Neuronal stem cell (in vitro differentiated cells): ENCODE measurements around the gene PSD2.
A peak's percentile ranks its signal among the peaks of the same experiment; 100 is the strongest.

ENCODE experiments used
- DNase-seq: peaks from one replicate; pipeline ENCODE4 v3.0.0-alpha.2; 2013; ENCODE audit warnings: low spot score
- H2AFZ ChIP-seq: one replicate; pipeline ENCODE4 v1.6.1; 2013; ENCODE audit warnings: mild to moderate bottlenecking, low read length, inconsistent platforms
- H2AK5ac ChIP-seq: 2 replicates; pipeline ENCODE4 v1.6.1; 2013; ENCODE audit warnings: low read depth, mild to moderate bottlenecking, inconsistent platforms, low read length, moderate library complexity, mixed read lengths
- H2BK120ac ChIP-seq: 2 replicates; pipeline ENCODE4 v1.6.1; 2013; ENCODE audit warnings: low read depth, mild to moderate bottlenecking, inconsistent platforms, low read length, moderate library complexity, mixed read lengths
- H2BK12ac ChIP-seq: one replicate; pipeline ENCODE4 v1.6.1; 2013; ENCODE audit warnings: low read length, inconsistent platforms
- H2BK15ac ChIP-seq: 2 replicates; pipeline ENCODE4 v1.6.1; 2013; ENCODE audit warnings: mild to moderate bottlenecking, low read length, inconsistent platforms, mixed read lengths
- H2BK5ac ChIP-seq: one replicate; pipeline ENCODE4 v1.6.1; 2013; ENCODE audit warnings: inconsistent platforms, mild to moderate bottlenecking, low read length, moderate library complexity
- H3K14ac ChIP-seq: one replicate; pipeline ENCODE4 v1.6.1; 2013; ENCODE audit warnings: low read length, inconsistent platforms
- H3K18ac ChIP-seq: 2 replicates; pipeline ENCODE4 v1.6.1; 2013; ENCODE audit warnings: low read length, inconsistent platforms
- H3K23ac ChIP-seq: 2 replicates; pipeline ENCODE4 v1.6.1; 2013; ENCODE audit warnings: low read depth, mild to moderate bottlenecking, mixed read lengths, low read length, inconsistent platforms; ENCODE audit not compliant: poor library complexity
- H3K27ac ChIP-seq: replicated peaks from 3 replicates; pipeline ENCODE4 v1.5.1; 2013; ENCODE audit warnings: low read length, inconsistent platforms
- H3K27me3 ChIP-seq, 3 experiments: 2 replicates each; pipeline ENCODE4 v1.6.1; 2013; ENCODE audit warnings: low read length in 3 of 3, mild to moderate bottlenecking in 2 of 3, inconsistent platforms in 1 of 3, low read depth in 1 of 3, mixed read lengths in 1 of 3, moderate library complexity in 1 of 3; ENCODE audit not compliant: control insufficient read depth in 3 of 3, insufficient read depth in 3 of 3
- H3K36me3 ChIP-seq, 2 donors: replicated peaks in 1 of 2; 2 replicates each; pipeline ENCODE4 v1.6.1; 2013; ENCODE audit warnings: low read length in 2 of 2; ENCODE audit not compliant: control insufficient read depth in 2 of 2, insufficient read depth in 2 of 2
- H3K4ac ChIP-seq: 2 replicates; pipeline ENCODE4 v1.6.1; 2013; ENCODE audit warnings: inconsistent platforms, mild to moderate bottlenecking, low read length, moderate library complexity
- H3K4me1 ChIP-seq, 2 donors: 1 replicate in 1 of 2; 2 replicates in 1 of 2; pipeline ENCODE4 v1.6.1; 2013; ENCODE audit warnings: low read length in 2 of 2, low read depth in 1 of 2; ENCODE audit not compliant: control insufficient read depth in 2 of 2, insufficient read depth in 1 of 2
- H3K4me2 ChIP-seq: one replicate; pipeline ENCODE4 v1.6.1; 2013; ENCODE audit warnings: mild to moderate bottlenecking, low read length, inconsistent platforms; ENCODE audit not compliant: insufficient read depth, poor library complexity, severe bottlenecking
- H3K4me3 ChIP-seq, 2 donors: 2 replicates each; pipeline ENCODE4 v1.5.1; 2013; ENCODE audit warnings: low read length in 2 of 2, mild to moderate bottlenecking in 2 of 2, inconsistent platforms in 1 of 2, moderate library complexity in 1 of 2
- H3K79me1 ChIP-seq: one replicate; pipeline ENCODE4 v1.6.1; 2013; ENCODE audit warnings: low read depth, mild to moderate bottlenecking, inconsistent platforms, low read length, moderate library complexity
- H3K9ac ChIP-seq: one replicate; pipeline ENCODE4 v1.6.1; 2013; ENCODE audit warnings: mild to moderate bottlenecking, low read depth, low read length, inconsistent platforms; ENCODE audit not compliant: poor library complexity
- H3K9me3 ChIP-seq, 2 donors: replicated peaks in 1 of 2; 2 replicates each; pipeline versions ENCODE3 to v1.6.1; 2013; ENCODE audit warnings: low read length in 2 of 2, mild to moderate bottlenecking in 2 of 2, inconsistent platforms in 1 of 2, low read depth in 1 of 2, mixed read lengths in 1 of 2, moderate library complexity in 1 of 2; ENCODE audit not compliant: control insufficient read depth in 2 of 2, insufficient read depth in 1 of 2
- H4K8ac ChIP-seq: one replicate; pipeline ENCODE4 v1.6.1; 2013; ENCODE audit warnings: low read depth, mild to moderate bottlenecking, inconsistent platforms, low read length, moderate library complexity
- H4K91ac ChIP-seq: one replicate; pipeline ENCODE4 v1.6.1; 2013; ENCODE audit warnings: low read length, low read depth, mild to moderate bottlenecking, inconsistent platforms; ENCODE audit not compliant: poor library complexity
- WGBS, 2 donors: extraction: QIAGEN DNeasy Blood & Tissue Kit; methylation state at CpG; one replicate each; pipeline ENCODE4 v1.1.7; 2013; ENCODE audit warnings: missing lambda C conversion rate in 2 of 2, mixed read lengths in 1 of 2; ENCODE audit not compliant: insufficient read length in 2 of 2, insufficient replicate concordance in 1 of 2; ENCODE audit errors: extremely low coverage in 2 of 2; 5-methylcytosine and 5-hydroxymethylcytosine counted together

Gene PSD2

GRCh38 chr5:139755892-139756671 is 39.5 kb upstream of the PSD2 start:
- H3K79me1 ChIP-seq: no peaks in the 10 kb centered on the region
- peak overlapping the region; percentile 26 for H2BK15ac ChIP-seq
- H2BK120ac ChIP-seq: no peak overlapping the region
- H3K27ac ChIP-seq: no peak overlapping the region
- H3K4me3 ChIP-seq: no peak overlapping the region
- no peak overlapping the region for H3K23ac ChIP-seq
- peaks cover 5 to 67% (median 30%) of the 10 kb centered on the region in 3 experiments for H3K27me3 ChIP-seq
- H2AFZ ChIP-seq: peak overlapping the region; percentile 62
- peaks cover 18 to 32% of the 10 kb centered on the region in 2 donors for H3K4me1 ChIP-seq
- no peaks in the 10 kb centered on the region for H3K9me3 ChIP-seq
- H3K4me2 ChIP-seq: peak overlapping the region; percentile 72
- H3K36me3 ChIP-seq: no peaks in the 10 kb centered on the region
- H3K14ac ChIP-seq: no peak overlapping the region
- no CpG with 5 or more reads among the region's 52 CpGs for WGBS, 2 donors
- no peak for DNase-seq
- H3K4ac ChIP-seq: no peak overlapping the region
- H2AK5ac ChIP-seq: peak overlapping the region; percentile 89
- H4K91ac ChIP-seq: no peak overlapping the region
- no peak overlapping the region for H4K8ac ChIP-seq
- H2BK12ac ChIP-seq: no peak overlapping the region
- H3K18ac ChIP-seq: peak overlapping the region; percentile 84
- H2BK5ac ChIP-seq: no peak overlapping the region
- no peak overlapping the region for H3K9ac ChIP-seq

DNA sequence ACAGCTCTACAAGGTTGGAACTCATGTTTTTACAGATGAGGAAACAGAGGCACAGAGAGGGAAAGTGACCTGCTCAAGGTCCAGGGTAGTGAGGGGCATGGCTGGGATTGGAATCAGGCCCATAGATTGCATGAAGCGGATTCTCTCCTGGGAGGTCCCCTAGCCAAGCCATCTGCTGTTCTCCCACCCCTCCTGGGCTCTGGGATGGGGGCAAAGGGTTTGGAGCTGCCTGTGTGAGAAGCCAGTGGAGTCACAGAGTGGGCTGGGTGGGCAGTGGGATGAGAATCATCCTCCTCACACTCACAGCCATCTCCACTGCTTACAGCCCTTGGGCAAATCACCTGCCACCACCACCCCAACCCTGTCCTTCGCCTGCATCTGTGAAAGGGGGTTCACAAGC is 38.6 kb upstream of the PSD2 start:
- Histone ChIP-seq H3K4me1 (peaks cover 18 to 32% of the 10 kb centered on the region in 2 donors), H3K27me3 (peaks cover 5 to 65% (median 30%) of the 10 kb centered on the region in 3 experiments), H3K4me3 (no peak overlapping the region), H3K27ac (no peak overlapping the region), H4K91ac (no peak overlapping the region), H2AK5ac (no peak overlapping the region), H3K4ac (no peak overlapping the region), H3K14ac (no peak overlapping the region), H2BK5ac (no peak overlapping the region), H2AFZ (no peak overlapping the region), H3K36me3 (no peaks in the 10 kb centered on the region), H3K23ac (no peak overlapping the region), H3K4me2 (no peak overlapping the region), H2BK15ac (no peak overlapping the region), H3K9ac (no peak overlapping the region), H4K8ac (no peak overlapping the region), H3K18ac (no peak overlapping the region), H2BK12ac (no peak overlapping the region), H2BK120ac (no peak overlapping the region), H3K79me1 (no peaks in the 10 kb centered on the region), H3K9me3 (no peaks in the 10 kb centered on the region)
- DNase-seq: no peak
- no CpG with 5 or more reads among the region's 2 CpGs for WGBS, 2 donors

DNA sequence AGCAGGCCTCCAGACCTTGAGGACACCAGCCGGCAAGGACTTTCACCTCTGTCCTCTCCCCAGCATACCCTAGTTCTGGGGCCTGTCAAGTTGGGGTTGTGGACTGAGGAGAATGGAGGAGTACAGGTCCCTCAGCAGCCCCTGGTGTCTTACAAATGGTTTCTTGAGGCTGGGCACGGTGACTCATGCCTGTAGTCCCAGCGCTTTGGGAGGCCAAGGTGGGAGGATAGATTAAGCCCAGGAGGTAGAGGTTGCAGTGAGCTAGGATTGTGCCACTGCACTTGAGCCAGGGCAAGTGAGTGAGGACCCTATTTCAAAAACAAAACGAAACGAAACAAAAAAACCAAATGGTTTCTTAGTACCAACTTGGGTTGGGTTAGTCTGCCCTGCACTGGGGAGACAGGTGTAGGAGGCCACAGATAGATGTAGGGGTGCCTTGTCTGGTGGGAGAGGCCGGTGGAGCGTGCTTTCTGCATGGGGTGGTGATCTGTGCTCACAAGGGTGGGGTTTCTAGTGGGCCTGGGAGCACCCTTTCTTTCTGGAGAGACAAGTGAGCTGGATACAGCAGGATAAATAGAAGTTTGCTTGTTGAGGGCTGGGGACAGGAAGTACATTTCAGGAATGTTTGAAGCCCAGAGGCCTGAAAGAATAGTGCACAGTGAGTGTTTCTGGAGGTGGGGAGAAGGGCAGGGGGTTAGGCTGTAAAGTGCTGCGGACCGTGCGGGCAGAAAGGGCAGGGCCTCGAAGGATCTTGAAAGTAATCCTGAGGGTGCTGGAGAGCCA is 37.7 kb upstream of the PSD2 start:
- no peak for DNase-seq
- Histone ChIP-seq H2BK5ac (no peak overlapping the region), H3K18ac (no peak overlapping the region), H4K91ac (no peak overlapping the region), H3K9me3 (no peaks in the 10 kb centered on the region), H2BK12ac (peak overlapping the region; percentile 76), H2BK120ac (no peak overlapping the region), H2BK15ac (no peak overlapping the region), H3K4ac (no peak overlapping the region), H3K9ac (no peak overlapping the region), H3K27me3 (peaks cover 5 to 65% (median 25%) of the 10 kb centered on the region in 3 experiments), H4K8ac (no peak overlapping the region), H3K27ac (no peak overlapping the region), H3K4me1 (peaks cover 17 to 37% of the 10 kb centered on the region in 2 donors), H3K14ac (no peak overlapping the region), H2AFZ (peak overlapping the region; percentile 56), H3K79me1 (no peaks in the 10 kb centered on the region), H3K36me3 (no peaks in the 10 kb centered on the region), H3K4me2 (no peak overlapping the region), H3K4me3 (no peak overlapping the region), H3K23ac (peak overlapping the region; percentile 38), H2AK5ac (peak overlapping the region; percentile 37)
- WGBS, 2 donors: no CpG with 5 or more reads among the region's 11 CpGs

GRCh38 chr5:139758510-139759075 is 37.0 kb upstream of the PSD2 start:
- WGBS, 2 donors: no CpG with 5 or more reads among the region's 7 CpGs

More at GRCh38 chr5:139758510-139759075, 37.0 kb upstream of the PSD2 start:
- H2BK15ac ChIP-seq: peak overlapping the region; percentile 19
- H3K27ac ChIP-seq: no peak overlapping the region
- H2AK5ac ChIP-seq: peak overlapping the region; percentile 49
- peak overlapping the region; percentile 76 for H2BK12ac ChIP-seq
- no peak overlapping the region for H4K91ac ChIP-seq
- H3K4me3 ChIP-seq: no peak overlapping the region
- peak overlapping the region; percentile 38 for H3K23ac ChIP-seq
- H4K8ac ChIP-seq: no peak overlapping the region
- H2AFZ ChIP-seq: peak overlapping the region; percentile 56
- H3K4ac ChIP-seq: no peak overlapping the region
- no peaks in the 10 kb centered on the region for H3K9me3 ChIP-seq
- DNase-seq: no peak
- no peak overlapping the region for H2BK120ac ChIP-seq
- no peaks in the 10 kb centered on the region for H3K79me1 ChIP-seq
- no peak overlapping the region for H3K9ac ChIP-seq
- peaks cover 5 to 65% (median 24%) of the 10 kb centered on the region in 3 experiments for H3K27me3 ChIP-seq
- no peak overlapping the region for H3K4me2 ChIP-seq
- H3K14ac ChIP-seq: no peak overlapping the region
- H3K4me1 ChIP-seq: peaks cover 16 to 43% of the 10 kb centered on the region in 2 donors
- peak overlapping the region; percentile 44 for H3K18ac ChIP-seq
- no peaks in the 10 kb centered on the region for H3K36me3 ChIP-seq
- no peak overlapping the region for H2BK5ac ChIP-seq
